ENCODE measurements around the gene KCNIP4.

KCNIP4 gene

DNA sequence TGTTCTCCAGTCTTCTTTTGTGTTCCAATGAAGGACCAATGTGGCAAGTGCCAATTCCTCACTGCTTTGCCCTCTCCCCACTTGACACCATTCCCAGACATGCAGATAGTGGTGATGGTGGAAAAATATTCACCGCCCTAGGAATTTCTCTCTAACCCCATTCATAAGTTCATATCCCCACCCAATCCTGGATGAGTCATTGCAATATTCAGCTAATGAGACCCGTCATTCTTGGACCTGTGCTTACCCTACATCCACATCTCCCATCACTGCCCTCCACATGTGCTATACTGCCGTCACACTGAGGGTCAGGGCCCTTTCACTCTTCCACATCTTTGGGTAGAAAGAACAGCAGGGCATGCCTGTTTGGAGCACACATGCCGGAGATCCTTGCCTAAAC is 199.2 kb downstream of the KCNIP4 start:
- H3K36me3 ChIP-seq (ENCODE audit: insufficient read depth, low read length) = no peaks in the 10 kb centered on the region
- H3K4me3 ChIP-seq (ENCODE audit: low read length, poor library complexity, severe bottlenecking) = no peak overlapping the region
- no peak overlapping the region for H3K4me2 ChIP-seq (ENCODE audit: low read depth, low read length, poor library complexity, severe bottlenecking)
- no peaks in the 10 kb centered on the region for H3K79me2 ChIP-seq (ENCODE audit: insufficient read depth, low read length)
- no peaks in the 10 kb centered on the region for H3K9me2 ChIP-seq (replicated peaks; ENCODE audit: low read depth, low read length)
- no peak overlapping the region for H3K9ac ChIP-seq (ENCODE audit: low read depth, low read length, poor library complexity, severe bottlenecking)
- H3K4me1 ChIP-seq (ENCODE audit: insufficient read depth, low read length, poor library complexity, severe bottlenecking) = no peaks in the 10 kb centered on the region
- no peak for TF ChIP-seq EZH2phosphoT487 (IDR thresholded peaks at IDR 0.05; ENCODE audit: borderline replicate concordance)
- TF ChIP-seq, protein P1, sequence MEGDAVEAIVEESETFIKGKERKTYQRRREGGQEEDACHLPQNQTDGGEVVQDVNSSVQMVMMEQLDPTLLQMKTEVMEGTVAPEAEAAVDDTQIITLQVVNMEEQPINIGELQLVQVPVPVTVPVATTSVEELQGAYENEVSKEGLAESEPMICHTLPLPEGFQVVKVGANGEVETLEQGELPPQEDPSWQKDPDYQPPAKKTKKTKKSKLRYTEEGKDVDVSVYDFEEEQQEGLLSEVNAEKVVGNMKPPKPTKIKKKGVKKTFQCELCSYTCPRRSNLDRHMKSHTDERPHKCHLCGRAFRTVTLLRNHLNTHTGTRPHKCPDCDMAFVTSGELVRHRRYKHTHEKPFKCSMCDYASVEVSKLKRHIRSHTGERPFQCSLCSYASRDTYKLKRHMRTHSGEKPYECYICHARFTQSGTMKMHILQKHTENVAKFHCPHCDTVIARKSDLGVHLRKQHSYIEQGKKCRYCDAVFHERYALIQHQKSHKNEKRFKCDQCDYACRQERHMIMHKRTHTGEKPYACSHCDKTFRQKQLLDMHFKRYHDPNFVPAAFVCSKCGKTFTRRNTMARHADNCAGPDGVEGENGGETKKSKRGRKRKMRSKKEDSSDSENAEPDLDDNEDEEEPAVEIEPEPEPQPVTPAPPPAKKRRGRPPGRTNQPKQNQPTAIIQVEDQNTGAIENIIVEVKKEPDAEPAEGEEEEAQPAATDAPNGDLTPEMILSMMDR (conservative IDR thresholded peaks at IDR 0.05; ENCODE audit: low read length) = no peak
- H2AFZ ChIP-seq (ENCODE audit: low read length) = no peak overlapping the region
- H4K20me1 ChIP-seq (ENCODE audit: insufficient read depth, low read length, poor library complexity, severe bottlenecking) = no peaks in the 10 kb centered on the region
- H3K9me3 ChIP-seq (ENCODE audit: insufficient read depth, low read depth, low read length) = no peaks in the 10 kb centered on the region
- no peaks in the 10 kb centered on the region for H3F3A ChIP-seq (ENCODE audit: low read depth)
- H3K27me3 ChIP-seq (ENCODE audit: insufficient read depth, low read length, poor library complexity, severe bottlenecking) = no peaks in the 10 kb centered on the region

DNA sequence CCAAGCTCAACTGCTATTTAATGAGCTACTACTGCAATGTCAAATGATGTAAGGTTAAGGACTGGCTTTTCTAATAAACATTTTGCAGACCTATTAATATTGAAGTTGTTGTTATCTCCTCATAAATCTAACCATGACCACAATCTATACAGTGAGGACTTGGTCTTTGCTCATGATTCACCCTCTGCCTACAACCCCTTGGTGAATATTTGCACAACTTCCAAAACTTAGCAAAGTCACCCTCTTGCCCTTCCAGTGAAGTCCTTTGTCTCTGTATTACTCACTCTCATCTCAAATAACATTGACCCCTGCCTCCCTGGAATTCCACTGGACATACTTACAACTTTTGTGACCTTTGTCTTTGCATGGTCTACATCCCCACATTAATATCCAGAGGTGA is 204.5 kb downstream of the KCNIP4 start:
- no peaks in the 10 kb centered on the region for H3K36me3 ChIP-seq (ENCODE audit: insufficient read depth, low read length)
- H3K79me2 ChIP-seq (ENCODE audit: insufficient read depth, low read length) = no peaks in the 10 kb centered on the region
- no peak overlapping the region for H3K9ac ChIP-seq (ENCODE audit: low read depth, low read length, poor library complexity, severe bottlenecking)
- TF ChIP-seq EZH2phosphoT487 (IDR thresholded peaks at IDR 0.05; ENCODE audit: borderline replicate concordance) = no peak
- TF ChIP-seq, protein P1 (conservative IDR thresholded peaks at IDR 0.05; ENCODE audit: low read length) = no peak
- H3F3A ChIP-seq (ENCODE audit: low read depth) = no peaks in the 10 kb centered on the region
- no peaks in the 10 kb centered on the region for H3K9me2 ChIP-seq (replicated peaks; ENCODE audit: low read depth, low read length)
- no peak overlapping the region for H2AFZ ChIP-seq (ENCODE audit: low read length)
- H4K20me1 ChIP-seq (ENCODE audit: insufficient read depth, low read length, poor library complexity, severe bottlenecking) = no peaks in the 10 kb centered on the region
- no peaks in the 10 kb centered on the region for H3K9me3 ChIP-seq (ENCODE audit: insufficient read depth, low read depth, low read length)
- no peaks in the 10 kb centered on the region for H3K27me3 ChIP-seq (ENCODE audit: insufficient read depth, low read length, poor library complexity, severe bottlenecking)
- no peaks in the 10 kb centered on the region for H3K4me1 ChIP-seq (ENCODE audit: insufficient read depth, low read length, poor library complexity, severe bottlenecking)
- H3K4me3 ChIP-seq (ENCODE audit: low read length, poor library complexity, severe bottlenecking) = no peak overlapping the region
- H3K4me2 ChIP-seq (ENCODE audit: low read depth, low read length, poor library complexity, severe bottlenecking) = no peak overlapping the region

DNA sequence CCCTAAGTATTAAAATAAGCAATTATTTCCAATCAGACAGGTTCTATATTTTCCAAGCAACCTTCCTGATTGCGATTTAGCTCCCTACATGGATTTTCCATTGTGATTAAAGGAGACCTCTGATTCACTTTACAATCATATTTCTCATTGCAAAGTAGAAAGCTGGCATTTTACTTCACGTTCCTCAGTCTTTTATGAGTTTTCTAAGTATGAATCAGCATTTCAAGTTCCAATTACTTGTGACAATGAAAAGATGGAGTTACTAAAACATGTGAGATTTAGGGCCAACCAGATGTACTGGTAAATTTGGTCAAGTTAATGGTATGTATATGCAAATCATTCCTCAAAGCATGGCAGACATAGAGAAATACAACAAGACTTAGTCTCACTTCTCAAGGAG is 206.2 kb downstream of the KCNIP4 start:
- no peaks in the 10 kb centered on the region for H3K9me3 ChIP-seq (ENCODE audit: insufficient read depth, low read depth, low read length)
- no peak overlapping the region for H3K4me2 ChIP-seq (ENCODE audit: low read depth, low read length, poor library complexity, severe bottlenecking)
- H3K4me1 ChIP-seq (ENCODE audit: insufficient read depth, low read length, poor library complexity, severe bottlenecking) = no peaks in the 10 kb centered on the region

More for the DNA sequence above, 206.2 kb downstream of the KCNIP4 start:
- Histone ChIP-seq H3F3A (ENCODE audit: low read depth) (no peaks in the 10 kb centered on the region), H3K79me2 (ENCODE audit: insufficient read depth, low read length) (no peaks in the 10 kb centered on the region), H3K27me3 (ENCODE audit: insufficient read depth, low read length, poor library complexity, severe bottlenecking) (no peaks in the 10 kb centered on the region), H4K20me1 (ENCODE audit: insufficient read depth, low read length, poor library complexity, severe bottlenecking) (no peaks in the 10 kb centered on the region), H3K9ac (ENCODE audit: low read depth, low read length, poor library complexity, severe bottlenecking) (no peak overlapping the region), H3K36me3 (ENCODE audit: insufficient read depth, low read length) (no peaks in the 10 kb centered on the region), H2AFZ (ENCODE audit: low read length) (no peak overlapping the region), H3K4me3 (ENCODE audit: low read length, poor library complexity, severe bottlenecking) (no peak overlapping the region), H3K9me2 (replicated peaks; ENCODE audit: low read depth, low read length) (no peaks in the 10 kb centered on the region)
- no peak for TF ChIP-seq EZH2phosphoT487 (IDR thresholded peaks at IDR 0.05; ENCODE audit: borderline replicate concordance)
- TF ChIP-seq, protein P1 (conservative IDR thresholded peaks at IDR 0.05; ENCODE audit: low read length) = no peak
